Endothelial cell of umbilical vein (primary cell): ENCODE data around the gene ROCK2.

Source experiments
- CTCF ChIP-seq, 2 donors: IDR thresholded peaks; 1 replicate in 1 of 2; 2 replicates in 1 of 2; pipeline ENCODE4 v1.5.1; 2011; ENCODE audit warnings: low read length in 2 of 2, mild to moderate bottlenecking in 2 of 2, moderate library complexity in 2 of 2, control low read depth in 1 of 2, inconsistent platforms in 1 of 2, low read depth in 1 of 2; ENCODE audit not compliant: insufficient read depth in 1 of 2; ENCODE audit errors: extremely low read depth in 1 of 2
- EZH2 ChIP-seq: IDR thresholded peaks from 2 replicates; pipeline ENCODE4 v1.6.1; 2012; ENCODE audit warnings: borderline replicate concordance, low read depth, mild to moderate bottlenecking, moderate library complexity, low read length, inconsistent platforms; ENCODE audit not compliant: severe bottlenecking
- POLR2A ChIP-seq: IDR thresholded peaks from 2 replicates; pipeline ENCODE4 v1.6.1; 2012; ENCODE audit warnings: low read depth, mild to moderate bottlenecking, control low read depth, low read length
- POLR2AphosphoS5 ChIP-seq: IDR thresholded peaks from 2 replicates; pipeline ENCODE4 v1.6.1; 2012; ENCODE audit warnings: low read depth, mild to moderate bottlenecking, control low read depth, low read length, moderate library complexity; ENCODE audit not compliant: insufficient read depth
- TF ChIP-seq, protein P1 (sequence below): IDR thresholded peaks from 2 replicates; pipeline ENCODE4 v1.6.1; 2011; ENCODE audit not compliant: insufficient read depth, insufficient read length

GRCh38 chr2:11347403-11347959 lies 3.0 kb upstream of the ROCK2 start:
- TF ChIP-seq CTCF (IDR thresholded peaks at IDR 0.05; ENCODE audit: extremely low read depth in 1 of 2, insufficient read depth in 1 of 2, low read depth in 1 of 2, low read length in 2 of 2) (no peak), EZH2 (no peak), POLR2A (no peak), POLR2AphosphoS5 (no peak)
- TF ChIP-seq, protein P1, sequence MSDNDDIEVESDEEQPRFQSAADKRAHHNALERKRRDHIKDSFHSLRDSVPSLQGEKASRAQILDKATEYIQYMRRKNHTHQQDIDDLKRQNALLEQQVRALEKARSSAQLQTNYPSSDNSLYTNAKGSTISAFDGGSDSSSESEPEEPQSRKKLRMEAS, result no peak
